LNCaP clone FGC (cell line): ENCODE results near the gene GIMAP6.

ENCODE experiments used
- DNase-seq: peaks from one replicate; pipeline ENCODE4 v3.0.0-alpha.2; 2011; ENCODE audit warnings: low read depth
- H3K4me3 ChIP-seq: 2 replicates; pipeline ENCODE4 v1.5.1; 2011; ENCODE audit warnings: mild to moderate bottlenecking, low read depth, low read length, control low read depth
- CTCF ChIP-seq: IDR thresholded peaks from 2 replicates; pipeline ENCODE4 v1.5.1; 2012; ENCODE audit warnings: mild to moderate bottlenecking; ENCODE audit not compliant: control insufficient read depth, insufficient read depth; ENCODE audit errors: extremely low read depth

GIMAP6 gene

GRCh38 chr7:150595361-150595760 is 36.8 kb downstream of the GIMAP6 start:
- TF ChIP-seq CTCF = no peak
- no peak for DNase-seq

DNA sequence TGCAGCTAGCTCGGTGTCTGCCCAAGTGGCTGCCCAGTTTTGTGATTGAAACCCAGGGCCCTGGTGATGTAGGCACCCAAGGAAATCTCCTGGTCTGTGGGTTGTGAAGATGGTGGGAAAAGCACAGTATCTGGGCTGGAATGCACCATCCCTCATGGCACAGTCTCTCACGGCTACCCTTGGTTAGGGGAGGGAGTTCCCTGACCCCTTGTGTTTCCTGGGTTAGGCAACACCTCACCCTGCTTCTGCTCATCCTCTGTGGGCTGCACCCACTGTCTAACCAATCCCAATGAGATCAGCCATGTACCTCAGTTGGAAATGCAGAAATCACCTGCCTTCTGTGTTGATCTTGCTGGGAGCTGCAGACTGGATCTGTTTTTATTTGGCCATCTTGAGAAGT is 37.4 kb downstream of the GIMAP6 start:
- H3K4me3 ChIP-seq = no peak overlapping the region
- no peak for TF ChIP-seq CTCF
- DNase-seq = no peak

More at GRCh38 chr7:150595361-150595760, 36.8 kb downstream of the GIMAP6 start:
- H3K4me3 ChIP-seq = no peak overlapping the region

- H3K4me3 ChIP-seq = no peak overlapping the region
- no peak for DNase-seq
- TF ChIP-seq CTCF = no peak
Measured at GRCh38 chr7:150587551-150587950, 44.6 kb downstream of the GIMAP6 start.

DNA sequence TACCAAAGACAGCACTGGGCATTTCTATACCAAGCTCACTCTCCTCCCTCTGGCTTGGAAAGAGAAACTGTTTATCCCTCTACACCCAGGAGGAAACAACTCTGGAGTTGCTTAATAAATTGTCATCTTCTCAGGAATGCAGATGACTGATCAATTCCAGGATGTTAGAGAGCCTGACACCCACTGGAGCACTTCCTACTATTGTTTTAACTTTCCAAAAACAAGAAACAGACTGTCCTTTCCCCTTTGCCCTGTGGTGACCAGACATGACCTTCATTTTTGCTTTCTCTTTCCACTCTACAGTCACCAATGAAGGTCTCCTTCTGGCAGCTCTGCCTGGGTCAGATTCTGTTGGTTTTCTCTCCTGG is 45.4 kb downstream of the GIMAP6 start:
- no peak overlapping the region for H3K4me3 ChIP-seq
- no peak for TF ChIP-seq CTCF
- no peak for DNase-seq

- no peak for TF ChIP-seq CTCF
- DNase-seq = no peak
- no peak overlapping the region for H3K4me3 ChIP-seq
Measured at GRCh38 chr7:150586068-150586784, 46.0 kb downstream of the GIMAP6 start.

- no peak for DNase-seq
- no peak for TF ChIP-seq CTCF
- no peak overlapping the region for H3K4me3 ChIP-seq
Measured at GRCh38 chr7:150585199-150585598, 47.0 kb downstream of the GIMAP6 start.
